Neural cell (in vitro differentiated cells): ENCODE measurements around the gene B3GNT3. TPM values are rescaled to one million over a fixed set of nuclear protein-coding genes. Genes with fewer than 3 reads are reported as not detected.

Experiments
- H2AFZ ChIP-seq: fragments of 200-600, 300-800 bp; sonication (generic), shearing (Covaris generic); 2 replicates; pipeline ENCODE4 v1.6.0; 2014; ENCODE audit warnings: low read depth, mild to moderate bottlenecking, antibody characterized with exemption, low read length, moderate library complexity
- H3F3A ChIP-seq: fragments of 200-600 bp; shearing (Covaris generic); 2 replicates; pipeline ENCODE4 v1.6.1; 2016; ENCODE audit warnings: mild to moderate bottlenecking, moderate library complexity, mixed read lengths, antibody characterized with exemption, low read length; ENCODE audit not compliant: insufficient read depth, poor library complexity, severe bottlenecking
- H3K27ac ChIP-seq: fragments of 200-600, 300-800 bp; sonication (generic), shearing (Covaris generic); 2 replicates; pipeline ENCODE4 v1.5.1; 2014; ENCODE audit warnings: mild to moderate bottlenecking, low read length, moderate library complexity
- H3K27me3 ChIP-seq: fragments of 300-800, 200-600 bp; sonication (generic), shearing (Covaris generic); 2 replicates; pipeline ENCODE4 v1.6.0; 2014; ENCODE audit warnings: mild to moderate bottlenecking, low read depth, low read length, moderate library complexity; ENCODE audit not compliant: insufficient read depth
- H3K36me3 ChIP-seq: fragments of 300-800, 200-600 bp; sonication (generic), shearing (Covaris generic); 2 replicates; pipeline ENCODE4 v1.5.1; 2014; ENCODE audit warnings: mild to moderate bottlenecking, antibody characterized with exemption, low read length, moderate library complexity; ENCODE audit not compliant: insufficient read depth
- H3K4me2 ChIP-seq: fragments of 300-800, 200-600 bp; sonication (generic), shearing (Covaris generic); 2 replicates; pipeline ENCODE4 v1.6.0; 2014; ENCODE audit warnings: mild to moderate bottlenecking, low read length
- H3K4me3 ChIP-seq: fragments of 300-800, 200-600 bp; sonication (generic), shearing (Covaris generic); 2 replicates; pipeline ENCODE4 v1.5.1; 2014; ENCODE audit warnings: mild to moderate bottlenecking, low read length, moderate library complexity
- H3K79me2 ChIP-seq: fragments of 200-600 bp; shearing (Covaris generic); replicated peaks from 2 replicates; pipeline ENCODE4 v1.6.0; 2014; ENCODE audit warnings: mild to moderate bottlenecking, low read length, moderate library complexity; ENCODE audit not compliant: insufficient read depth
- H3K9ac ChIP-seq: fragments of 300-800, 200-600 bp; sonication (generic), shearing (Covaris generic); 2 replicates; pipeline ENCODE4 v1.6.1; 2016; ENCODE audit warnings: mild to moderate bottlenecking, low read length, mixed read lengths
- H3K9me2 ChIP-seq: fragments of 200-600 bp; shearing (Covaris generic); 2 replicates; pipeline ENCODE4 v1.6.1; 2016; ENCODE audit warnings: mild to moderate bottlenecking, low read length, mixed read lengths; ENCODE audit not compliant: insufficient read depth
- H3K9me3 ChIP-seq: fragments of 200-600, 300-800 bp; sonication (generic), shearing (Covaris generic); 2 replicates; pipeline ENCODE4 v1.6.1; 2016; ENCODE audit warnings: mild to moderate bottlenecking, mixed run types, low read length, moderate library complexity, mixed read lengths
- H4K20me1 ChIP-seq: fragments of 200-600 bp; shearing (Covaris generic); 2 replicates; pipeline ENCODE4 v1.6.1; 2016; ENCODE audit warnings: mild to moderate bottlenecking, mixed run types; ENCODE audit not compliant: insufficient read depth
- CTCF ChIP-seq: fragments of 450-650 bp; IDR thresholded peaks from 2 replicates; pipeline ENCODE4 v1.5.1; 2014; ENCODE audit warnings: antibody characterized with exemption, mild to moderate bottlenecking, moderate library complexity; ENCODE audit not compliant: poor library complexity, severe bottlenecking
- EP300 ChIP-seq: fragments of 450-650 bp; conservative IDR thresholded peaks from 2 replicates; pipeline ENCODE4 v1.6.1; 2014; ENCODE audit warnings: antibody characterized with exemption, mild to moderate bottlenecking, moderate library complexity; ENCODE audit not compliant: poor library complexity, severe bottlenecking
- EZH2 ChIP-seq: fragments of 200-600, 300-800 bp; shearing (Covaris generic), sonication (generic); IDR thresholded peaks from 2 replicates; pipeline ENCODE4 v1.6.1; 2014; ENCODE audit warnings: antibody characterized with exemption, low read length, borderline replicate concordance, mild to moderate bottlenecking; ENCODE audit not compliant: insufficient read depth, poor library complexity, severe bottlenecking
- MXI1 ChIP-seq: fragments of 450-650 bp; conservative IDR thresholded peaks from 2 replicates; pipeline ENCODE4 v1.6.1; 2014; ENCODE audit warnings: antibody characterized with exemption, mild to moderate bottlenecking; ENCODE audit not compliant: poor library complexity, severe bottlenecking
- POLR2AphosphoS5 ChIP-seq: IDR thresholded peaks from 2 replicates; pipeline ENCODE4 v1.6.1; 2012
- RAD21 ChIP-seq: fragments of 450-650 bp; conservative IDR thresholded peaks from 2 replicates; pipeline ENCODE4 v1.6.1; 2014; ENCODE audit warnings: antibody characterized with exemption, mild to moderate bottlenecking, moderate library complexity
- REST ChIP-seq: IDR thresholded peaks from 2 replicates; pipeline ENCODE4 v1.6.1; 2012; ENCODE audit warnings: borderline replicate concordance
- SMC3 ChIP-seq: fragments of 450-650 bp; conservative IDR thresholded peaks from 2 replicates; pipeline ENCODE4 v1.6.1; 2014; ENCODE audit warnings: antibody characterized with exemption, mild to moderate bottlenecking, moderate library complexity; ENCODE audit not compliant: poor library complexity
- TAF1 ChIP-seq: IDR thresholded peaks from 2 replicates; pipeline ENCODE4 v1.6.1; 2012; ENCODE audit warnings: low read depth
- polyA plus RNA-seq: library from polyadenylated mRNA; depleted of rRNA; stranded (reverse); fragments of >200 nt; gene quantifications from 2 replicates; pipeline ENCODE4 v1.2.3, GENCODE V29; 2014

B3GNT3 gene
- polyA plus RNA-seq, 1 donor from 2014 or later, result not detected

- no peaks in the 10 kb centered on the region for H3K9me2 ChIP-seq
- H3K27me3 ChIP-seq, result no peaks in the 10 kb centered on the region
- H3K4me2 ChIP-seq, result peak within 1 kb of the TSS; percentile 95
- H3K27ac ChIP-seq, result peak within 1 kb of the TSS; percentile 72
- H3K79me2 ChIP-seq, result peaks cover 21% of the 10 kb centered on the region
- no peaks in the 10 kb centered on the region for H3K36me3 ChIP-seq
- TF ChIP-seq SMC3 (peak; percentile 85), EP300 (no peak), RAD21 (peak; percentile 80), MXI1 (peak; percentile 99), POLR2AphosphoS5 (peak; percentile 97), REST (peak; percentile 90), CTCF (peak; percentile 99), EZH2 (no peak), TAF1 (peak; percentile 97)
- H3K9ac ChIP-seq, result peak within 1 kb of the TSS; percentile 93
- no peaks in the 10 kb centered on the region for H3K9me3 ChIP-seq
- H3K4me3 ChIP-seq, result peak within 1 kb of the TSS; percentile 99
- H2AFZ ChIP-seq, result peak within 1 kb of the TSS; percentile 36
- peaks cover 4% of the 10 kb centered on the region for H4K20me1 ChIP-seq
- H3F3A ChIP-seq, result no peaks in the 10 kb centered on the region
Measured at GRCh38 chr19:17859533-17860330, 64.8 kb downstream of the B3GNT3 start, which contains the start of gene RPL18A. RPL18A (plus strand) TSS chr19:17859910; CDS start chr19:17859957, 47 bp downstream.

GRCh38 chr19:17860331-17860992 lies 65.5 kb downstream of the B3GNT3 start:
- Histone ChIP-seq H3K27me3 (no peaks in the 10 kb centered on the region), H2AFZ (peak overlapping the region; percentile 36), H3K9me2 (no peaks in the 10 kb centered on the region), H3F3A (no peaks in the 10 kb centered on the region), H4K20me1 (peaks cover 4% of the 10 kb centered on the region), H3K79me2 (peaks cover 21% of the 10 kb centered on the region), H3K36me3 (no peaks in the 10 kb centered on the region), H3K9ac (peak overlapping the region; percentile 93), H3K27ac (peak overlapping the region; percentile 72), H3K9me3 (no peaks in the 10 kb centered on the region), H3K4me2 (peak overlapping the region; percentile 95), H3K4me3 (peak overlapping the region; percentile 99)
- TF ChIP-seq SMC3 (no peak), CTCF (no peak), REST (no peak), TAF1 (no peak), POLR2AphosphoS5 (no peak), EZH2 (no peak), MXI1 (no peak), EP300 (no peak), RAD21 (no peak)
